ENCODE results near the gene UQCC2.

Gene UQCC2

GRCh38 chr6:33744001-33744848 is 32.7 kb upstream of the UQCC2 start:
- peak; percentile 66 to 67 for DNase-seq

GRCh38 chr6:33742837-33743236 is 31.3 kb upstream of the UQCC2 start:
- no peak for DNase-seq

- DNase-seq, result no peak
These were observed 30.6 kb upstream of the UQCC2 start for GRCh38 chr6:33742092-33742491.

GRCh38 chr6:33740794-33741193 is 29.3 kb upstream of the UQCC2 start:
- no peak for DNase-seq

GRCh38 chr6:33740204-33740608 is 28.7 kb upstream of the UQCC2 start:
- no peak for DNase-seq

- no peak for DNase-seq
These were observed 28.1 kb upstream of the UQCC2 start for GRCh38 chr6:33739571-33739970.

GRCh38 chr6:33738879-33739278 is 27.4 kb upstream of the UQCC2 start:
- no peak for DNase-seq

- DNase-seq, result no peak
These were observed 26.7 kb upstream of the UQCC2 start for GRCh38 chr6:33738153-33738552.

DNA sequence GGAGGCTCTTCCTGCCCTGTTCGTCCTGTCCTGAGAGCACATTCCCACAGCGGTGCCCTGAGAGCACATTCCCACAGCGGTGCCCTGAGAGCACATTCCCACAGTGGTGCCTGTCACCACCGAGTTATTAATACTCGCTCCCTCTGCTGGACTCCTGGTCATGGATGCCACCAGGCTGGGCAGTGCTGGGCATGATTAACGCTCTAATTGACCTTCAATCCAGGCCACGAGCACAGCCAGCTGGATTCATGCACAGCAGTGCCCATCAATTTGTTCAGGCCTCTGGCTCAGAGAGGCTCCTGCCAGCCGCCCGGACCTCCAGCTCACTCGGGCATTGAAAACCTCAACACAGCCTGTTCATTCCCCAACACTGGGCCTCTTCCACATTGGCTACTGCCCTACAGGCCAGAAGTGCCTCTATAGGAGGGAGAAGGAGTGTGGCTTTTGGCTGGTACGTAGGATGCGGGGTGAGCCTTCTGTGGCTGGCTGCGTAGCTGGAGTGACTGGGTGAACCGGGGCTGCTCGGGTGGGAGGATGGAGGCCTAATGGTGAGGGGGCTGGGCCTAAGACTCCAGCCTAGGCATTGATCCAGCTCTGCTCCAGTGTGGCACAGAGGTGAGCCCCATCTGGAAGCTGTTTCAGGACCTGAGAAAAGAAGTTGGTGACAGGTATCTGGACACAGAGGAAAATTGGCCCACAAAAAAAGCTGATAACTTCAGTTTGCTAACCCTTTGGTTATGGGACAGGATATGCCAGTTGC is 25.9 kb upstream of the UQCC2 start:
- DNase-seq, result no peak

DNA sequence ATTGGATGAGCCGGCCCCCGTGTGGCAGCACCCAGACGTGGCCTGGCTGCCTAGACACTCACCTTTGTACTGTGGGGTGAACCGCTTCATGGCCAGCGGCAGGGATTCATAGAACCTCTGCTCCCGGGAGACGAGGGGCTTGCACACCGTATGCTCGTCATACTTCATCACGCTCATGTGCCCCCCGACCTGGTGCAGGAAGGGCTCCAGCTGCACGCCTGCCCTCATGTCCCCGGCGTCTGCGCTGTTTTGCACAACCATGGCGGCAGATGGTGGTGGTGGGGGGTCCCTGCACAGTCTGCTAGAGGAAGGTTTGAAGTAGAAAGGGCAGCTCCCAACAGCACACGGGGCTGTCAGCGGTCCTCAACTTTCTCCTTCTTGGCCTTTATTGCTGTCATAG is 23.7 kb upstream of the UQCC2 start:
- DNase-seq, result no peak

DNA sequence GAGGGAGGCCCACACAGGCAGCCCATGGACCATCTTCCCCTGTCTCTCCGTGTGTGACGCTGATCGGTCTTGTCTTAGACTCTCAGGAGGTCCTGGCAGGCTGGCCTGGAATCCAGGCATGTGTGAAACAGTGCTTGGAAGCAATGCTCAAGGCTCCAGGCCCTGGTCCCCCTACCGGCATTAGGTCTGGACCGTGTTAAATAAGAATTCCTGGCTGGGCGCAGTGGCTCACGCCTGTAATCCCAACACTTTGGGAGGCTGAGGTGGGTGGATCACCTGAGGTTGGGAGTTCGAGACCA is 22.2 kb upstream of the UQCC2 start:
- DNase-seq, result no peak

- no peak for DNase-seq
These were observed 21.6 kb upstream of the UQCC2 start for GRCh38 chr6:33732817-33733708.

DNA sequence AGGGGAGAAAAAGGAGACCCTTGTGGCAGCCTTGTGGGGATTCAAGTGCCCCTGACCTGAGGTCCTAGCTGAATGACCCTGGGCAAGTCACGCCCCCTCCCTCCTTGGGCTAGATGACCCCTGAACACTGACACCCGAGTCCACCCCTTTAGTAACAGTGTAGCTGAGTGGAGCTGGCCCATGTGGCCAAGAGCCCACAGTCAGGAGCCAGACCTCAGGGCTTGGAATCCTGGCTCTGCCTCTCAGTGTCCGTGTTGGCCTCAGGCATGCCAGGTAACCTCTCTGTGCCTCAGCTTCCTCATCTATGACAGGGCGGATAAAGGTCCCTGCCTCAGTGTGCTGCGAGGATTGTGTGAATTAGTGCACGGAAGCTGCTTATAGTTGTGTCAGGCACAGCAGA is 20.9 kb upstream of the UQCC2 start:
- DNase-seq, result no peak

- no peak for DNase-seq
These were observed 20.3 kb upstream of the UQCC2 start for GRCh38 chr6:33731751-33732282.

- no peak for DNase-seq
These were observed 19.5 kb upstream of the UQCC2 start for GRCh38 chr6:33731035-33731434.

- DNase-seq, result no peak
These were observed 19.1 kb upstream of the UQCC2 start for GRCh38 chr6:33730611-33731010.

GRCh38 chr6:33729059-33729458 is 17.6 kb upstream of the UQCC2 start:
- no peak for DNase-seq

- DNase-seq, result no peak
These were observed 16.9 kb upstream of the UQCC2 start for GRCh38 chr6:33728438-33728837.

DNA sequence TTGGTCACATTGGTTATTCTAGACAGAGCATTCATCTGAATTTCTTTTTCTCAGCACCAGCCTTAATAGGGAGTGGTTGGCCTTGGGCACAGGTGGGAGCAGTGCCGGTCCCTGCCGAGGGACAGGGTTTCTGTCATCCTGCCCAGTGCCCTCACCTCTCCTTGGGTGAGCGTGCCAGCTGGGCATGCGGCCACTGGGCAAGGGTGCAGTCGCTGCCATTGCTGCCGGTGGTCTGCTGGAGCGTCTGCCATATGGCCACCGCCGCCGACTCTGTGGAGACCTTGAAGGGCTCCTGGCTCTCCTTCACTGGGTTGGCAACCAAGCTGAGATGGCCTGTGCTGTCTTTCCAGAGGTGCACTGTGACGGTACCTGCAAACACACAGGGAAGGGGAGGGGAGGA is 16.4 kb upstream of the UQCC2 start:
- no peak for DNase-seq

GRCh38 chr6:33727126-33727525 is 15.6 kb upstream of the UQCC2 start:
- DNase-seq, result no peak

- no peak for DNase-seq
These were observed 15.2 kb upstream of the UQCC2 start for GRCh38 chr6:33726696-33727095.

DNA sequence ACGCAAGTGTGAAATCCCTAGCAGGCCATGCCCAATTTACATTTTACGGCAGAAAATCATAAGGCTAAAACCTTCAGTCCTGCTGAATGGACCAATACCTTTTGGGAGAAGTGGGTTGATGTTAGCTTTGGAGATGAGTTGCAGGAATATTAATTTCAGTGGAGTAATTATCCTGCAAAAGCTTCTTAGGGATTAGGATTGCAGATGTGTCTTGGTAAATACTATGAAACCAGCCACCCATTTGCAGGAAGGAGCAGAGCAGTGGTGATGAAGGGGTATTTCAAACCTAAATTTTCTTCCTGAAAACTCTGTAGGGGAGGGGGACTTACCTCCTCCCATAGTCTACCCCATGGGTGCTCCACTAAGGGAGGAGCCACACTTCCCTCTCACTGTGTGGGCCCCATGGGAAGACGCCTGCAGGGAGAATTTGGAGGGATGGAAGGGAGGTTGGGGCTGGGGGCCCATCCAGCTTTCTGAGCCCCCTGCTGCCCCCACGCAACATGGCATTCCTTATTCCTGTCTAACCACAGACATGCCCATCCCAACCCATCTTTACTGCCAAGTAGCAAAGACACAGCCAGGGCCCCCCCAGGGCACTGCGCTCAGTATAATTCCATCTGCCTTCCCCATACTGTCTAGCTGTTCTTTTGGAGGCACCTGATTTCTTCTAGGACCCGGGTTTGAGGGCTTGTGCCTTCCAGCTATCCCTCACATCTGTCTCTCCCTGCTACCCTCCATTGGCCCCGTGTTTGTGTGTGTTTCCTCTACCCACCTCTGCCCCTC is 14.6 kb upstream of the UQCC2 start:
- no peak for DNase-seq
